Cerebellar cortex (tissue), 1 donor: ENCODE results near the gene LHX6.

Experiments
- DNase-seq: peaks from one replicate; pipeline ENCODE4 v3.0.0-alpha.2; 2015; ENCODE audit warnings: low spot score

Gene LHX6

DNA sequence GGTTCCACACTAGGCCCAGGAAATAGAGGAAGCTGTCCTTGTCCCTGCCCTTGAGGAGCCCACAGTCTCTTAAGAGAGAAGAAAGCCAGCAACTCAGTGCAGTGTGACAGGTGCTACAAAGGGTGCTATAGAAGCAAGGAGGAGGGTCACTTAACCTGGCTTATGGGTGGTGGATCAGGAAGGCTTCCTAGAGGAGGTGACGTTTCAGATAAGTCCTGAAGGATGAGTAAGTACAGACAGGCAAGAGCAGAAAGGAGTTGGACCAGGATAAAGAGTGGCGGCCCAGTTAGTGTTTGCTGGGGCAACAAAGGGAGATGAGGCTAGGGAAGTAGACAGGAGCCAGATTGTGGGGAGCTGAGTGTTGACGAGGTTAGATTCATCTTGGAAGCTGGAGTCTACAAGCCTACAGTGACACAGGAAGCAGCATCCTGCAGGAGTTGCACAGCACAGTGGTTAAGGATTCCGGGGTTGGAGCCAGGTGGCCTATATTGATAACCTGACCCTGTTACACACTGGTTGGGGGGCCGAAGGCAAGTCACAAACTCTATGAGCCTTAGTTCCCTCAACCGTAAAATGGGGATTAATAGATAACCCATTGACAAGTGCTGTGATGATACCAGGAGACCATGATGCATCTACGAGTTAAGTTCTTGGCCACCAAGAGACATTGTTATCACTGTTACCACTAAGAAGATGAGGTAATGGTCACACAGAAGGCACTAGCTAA is 5.4 kb upstream of the LHX6 start:
- DNase-seq = no peak

GRCh38 chr9:122232796-122233306 is 4.1 kb upstream of the LHX6 start:
- DNase-seq = no peak

DNA sequence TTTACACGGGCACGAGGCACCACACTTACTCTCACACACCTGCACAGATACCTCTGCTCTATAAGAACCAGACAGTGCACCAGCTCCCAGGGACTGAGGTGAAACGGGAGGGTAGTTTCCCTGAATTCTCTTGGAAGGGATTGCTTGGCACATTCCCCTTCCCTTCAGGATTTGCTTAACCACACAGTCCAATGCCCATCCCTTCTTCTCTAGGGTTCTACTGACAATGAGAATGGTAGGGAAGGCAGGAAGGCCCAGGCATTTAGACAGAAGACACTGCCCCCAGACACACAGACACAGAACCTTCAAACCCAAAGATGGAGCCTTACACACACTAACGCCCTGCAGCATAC is 704 bp upstream of the LHX6 start:
- DNase-seq = peak; percentile 26

- DNase-seq = no peak
Observed at GRCh38 chr9:122228191-122228567, 578 bp downstream of the LHX6 start.

DNA sequence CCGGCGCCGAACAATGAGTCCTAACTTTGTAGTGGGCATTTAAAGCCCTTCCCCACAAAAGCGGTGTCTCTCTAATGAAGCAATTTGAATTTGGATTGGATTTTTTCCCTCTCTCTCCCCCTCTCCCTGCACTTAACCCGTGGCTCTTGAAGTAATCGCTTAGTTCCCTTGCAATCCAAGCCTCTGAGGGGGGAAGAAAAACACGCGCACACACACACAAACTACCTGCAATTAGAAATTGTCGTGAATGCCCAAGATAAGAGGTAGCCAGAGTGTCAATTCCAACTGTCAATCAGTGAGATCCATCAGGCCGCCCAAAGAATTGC is 1.2 kb downstream of the LHX6 start:
- DNase-seq = peak; percentile 24

GRCh38 chr9:122226758-122227574 is 1.8 kb downstream of the LHX6 start:
- DNase-seq = no peak

GRCh38 chr9:122226142-122226757 is 2.5 kb downstream of the LHX6 start:
- no peak for DNase-seq

DNA sequence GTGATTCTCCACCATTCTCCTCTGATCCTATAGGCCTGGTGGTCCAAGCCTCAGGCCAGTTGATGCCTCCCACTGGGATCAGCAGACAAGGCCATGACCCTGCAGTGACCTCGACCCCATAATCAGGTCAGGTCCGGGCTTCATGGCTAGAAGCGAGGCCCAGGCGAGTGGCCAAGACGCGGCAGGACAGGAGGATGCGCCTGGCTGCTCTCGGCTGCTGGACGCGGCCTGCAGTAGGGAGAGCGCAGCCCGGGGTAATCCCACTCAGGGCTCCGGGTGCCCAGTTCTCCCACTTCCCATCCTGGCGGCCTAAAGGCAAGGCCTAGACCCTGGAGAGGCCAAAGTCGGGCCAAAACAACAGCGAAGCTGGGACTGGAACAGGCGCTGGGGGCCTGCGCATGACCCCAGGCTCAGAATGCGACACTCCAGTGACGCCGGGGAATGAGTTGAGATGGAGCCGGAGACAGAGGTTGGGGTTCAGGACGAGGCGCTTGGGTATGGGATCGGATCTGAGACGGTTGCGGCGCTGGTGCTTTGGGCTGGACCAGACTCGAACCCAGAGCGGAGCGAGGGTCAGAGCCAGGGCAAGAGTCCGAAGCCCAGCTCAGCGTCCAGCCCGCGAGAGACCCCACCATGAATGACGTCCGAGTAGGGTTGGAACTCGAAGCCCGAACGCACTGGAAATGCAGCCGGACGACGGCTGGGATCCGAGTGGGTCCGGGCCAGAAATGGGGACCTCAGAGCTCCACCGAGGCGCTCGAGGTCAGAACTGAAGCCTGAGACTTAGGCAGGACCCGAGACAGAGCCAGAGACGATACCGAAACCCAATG is 3.2 kb downstream of the LHX6 start:
- DNase-seq = no peak

GRCh38 chr9:122223435-122223834 is 5.3 kb downstream of the LHX6 start:
- DNase-seq = no peak

GRCh38 chr9:122222791-122223190 is 6.0 kb downstream of the LHX6 start:
- DNase-seq = no peak

DNA sequence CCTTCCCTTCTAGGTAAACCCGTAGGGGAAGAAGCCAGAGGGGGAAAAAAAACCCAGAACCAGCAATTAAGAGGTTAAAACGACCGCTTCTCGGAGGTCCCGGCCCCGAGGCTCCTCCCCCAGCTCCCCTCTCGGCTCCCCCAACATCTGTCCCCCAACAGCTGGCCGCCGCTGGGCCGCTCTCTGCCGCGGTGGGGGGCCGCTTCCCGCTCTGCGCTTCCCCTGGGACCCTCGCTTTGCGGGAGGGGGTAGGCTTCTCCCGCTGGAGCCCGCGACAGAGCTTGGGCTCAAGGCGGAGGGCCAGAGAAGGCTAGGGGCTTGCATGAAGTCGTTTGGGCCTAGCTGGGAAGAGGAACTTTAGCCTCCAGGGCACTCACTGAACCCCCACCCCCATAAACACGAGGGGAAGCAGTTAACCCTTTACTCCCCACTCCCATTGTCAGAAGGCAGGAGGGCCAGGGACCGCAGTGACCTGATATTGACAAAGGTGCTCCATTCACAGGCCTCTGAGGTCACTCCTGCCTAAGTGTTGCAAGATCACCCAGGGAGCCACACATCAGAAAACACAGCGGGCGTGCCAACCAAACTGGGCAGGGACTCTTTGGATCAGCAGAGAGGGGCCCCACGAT is 7.5 kb downstream of the LHX6 start:
- no peak for DNase-seq

GRCh38 chr9:122220673-122221182 is 8.0 kb downstream of the LHX6 start:
- DNase-seq = no peak

DNA sequence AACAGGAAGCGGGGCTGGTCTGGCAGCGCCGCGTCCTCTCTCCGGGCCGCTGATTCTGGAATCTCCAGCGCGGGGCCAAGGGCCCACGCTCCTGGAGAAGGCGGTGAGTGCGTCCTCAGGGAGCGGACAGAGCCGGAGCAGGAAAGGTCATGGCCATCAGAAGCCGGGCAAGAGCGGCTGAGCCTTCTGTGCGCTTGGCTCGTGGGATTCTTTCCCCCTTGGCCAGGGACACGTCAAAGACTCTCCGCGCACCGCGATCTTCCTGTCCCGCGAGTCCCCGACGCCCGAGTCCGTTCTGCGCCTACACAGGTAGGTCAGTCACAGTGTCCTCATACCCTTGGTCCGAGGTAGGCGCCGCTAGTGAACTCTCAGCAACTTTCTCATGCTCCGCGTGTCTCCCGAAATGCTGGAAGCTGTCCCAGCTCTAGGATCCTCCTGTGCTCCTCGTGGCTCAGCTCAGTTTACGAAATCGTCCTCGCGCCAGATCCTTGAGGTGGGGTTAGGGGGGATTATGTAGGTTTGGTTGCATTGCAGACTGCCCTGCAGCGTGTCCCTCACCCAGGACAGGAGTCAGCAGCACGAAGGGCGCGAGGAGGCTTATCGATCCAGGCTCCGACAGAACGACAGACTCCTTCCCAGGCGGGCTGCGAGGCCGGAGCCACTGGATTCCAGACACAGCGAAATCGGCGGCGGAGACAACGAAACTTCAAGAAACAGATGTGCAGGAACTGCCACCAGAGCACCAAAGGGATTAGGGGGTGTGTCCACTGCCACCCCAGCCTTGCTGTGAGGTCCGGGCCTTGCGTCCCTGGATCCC is 8.7 kb downstream of the LHX6 start:
- no peak for DNase-seq

- no peak for DNase-seq
Observed at GRCh38 chr9:122218935-122219855, 9.6 kb downstream of the LHX6 start.

DNA sequence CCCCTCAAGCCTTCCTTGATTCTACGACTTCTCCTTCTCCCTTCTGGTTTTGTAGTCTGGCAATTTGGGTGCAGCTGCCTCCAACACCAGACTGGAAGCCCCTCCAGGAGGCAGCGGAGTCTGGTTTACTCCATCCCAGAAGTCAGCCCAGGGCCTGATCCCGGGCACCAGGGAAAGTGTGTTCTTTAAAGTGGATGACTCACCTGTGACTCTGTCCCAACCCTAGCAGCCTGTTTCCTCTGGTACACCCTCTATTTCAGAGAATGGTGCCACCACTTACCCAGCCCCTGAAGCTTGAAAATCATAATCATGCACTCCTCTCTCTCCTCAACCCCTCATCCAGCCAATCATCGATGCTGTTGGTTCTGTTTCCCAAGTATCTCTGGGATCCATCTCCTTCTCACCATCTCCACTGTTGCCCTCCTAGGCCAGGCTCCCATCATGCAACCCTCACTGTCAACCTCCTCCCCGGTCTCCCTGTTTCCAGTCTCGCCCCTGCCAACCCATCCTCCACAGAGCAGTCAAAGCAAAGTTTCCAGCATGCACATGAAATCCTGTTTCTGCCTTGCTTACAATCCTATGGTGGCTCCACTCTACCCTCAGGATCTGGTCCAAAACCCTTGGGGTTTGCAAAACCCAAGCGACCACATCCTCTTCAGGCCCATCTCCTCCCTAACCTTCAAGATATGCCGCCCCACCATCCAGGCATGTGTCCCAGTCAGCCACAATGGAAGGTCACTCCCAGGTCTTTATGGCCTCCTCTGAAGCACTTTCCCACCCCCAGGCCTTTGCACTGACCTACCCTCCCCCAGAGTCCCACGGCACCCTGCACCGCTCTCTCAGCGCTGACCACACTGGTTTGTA is 10.5 kb downstream of the LHX6 start:
- DNase-seq = no peak

DNA sequence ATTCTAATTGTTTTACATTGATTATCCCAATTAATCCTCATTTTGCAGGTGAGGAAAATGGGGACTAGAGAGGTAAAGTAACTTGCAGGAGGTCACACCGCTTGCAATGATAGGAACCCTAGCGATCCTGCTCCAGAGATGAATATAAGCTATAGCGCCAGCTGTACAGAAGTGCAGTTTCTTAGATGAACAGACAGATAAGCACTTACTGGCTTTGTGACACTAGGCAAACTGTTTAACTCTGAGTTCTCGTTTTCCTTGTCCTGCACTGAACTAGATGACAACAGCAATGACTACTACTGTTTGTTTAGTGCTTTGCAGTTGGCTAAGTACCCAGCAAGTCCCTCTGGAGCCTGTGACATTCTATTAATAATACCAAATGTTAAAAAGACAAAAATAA is 11.1 kb downstream of the LHX6 start:
- no peak for DNase-seq

GRCh38 chr9:122216798-122217418 is 11.8 kb downstream of the LHX6 start:
- DNase-seq = no peak

DNA sequence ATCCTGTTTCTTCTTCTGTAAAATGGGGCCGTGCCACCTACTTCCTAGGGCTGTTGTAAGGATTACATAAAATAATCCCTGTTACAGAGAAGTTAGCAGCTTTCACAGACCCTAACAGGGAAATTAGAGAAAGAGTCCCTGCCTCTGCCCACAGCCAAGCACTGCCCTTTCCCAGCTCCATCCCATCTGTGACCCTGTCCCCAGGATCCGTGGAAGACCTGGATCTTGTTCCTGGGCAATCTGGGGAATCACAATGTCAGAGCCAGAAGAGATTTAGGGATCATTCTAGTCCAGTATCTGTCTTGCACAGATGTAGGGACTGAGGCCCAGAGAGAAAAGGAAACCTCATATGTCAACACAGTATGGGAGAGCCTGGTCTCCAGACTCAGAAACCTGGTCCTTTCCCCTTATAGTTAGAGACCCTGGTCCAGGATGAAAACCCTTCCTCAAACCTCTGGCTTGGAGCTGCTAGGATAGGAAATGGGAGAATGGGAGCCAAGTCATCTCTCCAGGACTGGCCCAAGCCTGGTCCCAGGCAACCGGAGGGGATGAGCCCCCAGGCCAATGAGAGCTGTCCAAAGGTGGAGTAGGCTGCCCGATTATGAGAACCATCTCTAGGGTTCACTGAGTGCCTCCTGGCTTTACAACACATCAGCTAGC is 12.5 kb downstream of the LHX6 start:
- no peak for DNase-seq
